HG02884 (cell line): ENCODE measurements around the gene DPCD.

Experiments
- ATAC-seq: cut with Tn5 transposase; IDR thresholded peaks from one replicate; pipeline ENCODE4 v1.9.1; 2021; ENCODE audit warnings: mild to moderate bottlenecking, moderate library complexity; ENCODE audit not compliant: unreplicated experiment

Gene DPCD

DNA sequence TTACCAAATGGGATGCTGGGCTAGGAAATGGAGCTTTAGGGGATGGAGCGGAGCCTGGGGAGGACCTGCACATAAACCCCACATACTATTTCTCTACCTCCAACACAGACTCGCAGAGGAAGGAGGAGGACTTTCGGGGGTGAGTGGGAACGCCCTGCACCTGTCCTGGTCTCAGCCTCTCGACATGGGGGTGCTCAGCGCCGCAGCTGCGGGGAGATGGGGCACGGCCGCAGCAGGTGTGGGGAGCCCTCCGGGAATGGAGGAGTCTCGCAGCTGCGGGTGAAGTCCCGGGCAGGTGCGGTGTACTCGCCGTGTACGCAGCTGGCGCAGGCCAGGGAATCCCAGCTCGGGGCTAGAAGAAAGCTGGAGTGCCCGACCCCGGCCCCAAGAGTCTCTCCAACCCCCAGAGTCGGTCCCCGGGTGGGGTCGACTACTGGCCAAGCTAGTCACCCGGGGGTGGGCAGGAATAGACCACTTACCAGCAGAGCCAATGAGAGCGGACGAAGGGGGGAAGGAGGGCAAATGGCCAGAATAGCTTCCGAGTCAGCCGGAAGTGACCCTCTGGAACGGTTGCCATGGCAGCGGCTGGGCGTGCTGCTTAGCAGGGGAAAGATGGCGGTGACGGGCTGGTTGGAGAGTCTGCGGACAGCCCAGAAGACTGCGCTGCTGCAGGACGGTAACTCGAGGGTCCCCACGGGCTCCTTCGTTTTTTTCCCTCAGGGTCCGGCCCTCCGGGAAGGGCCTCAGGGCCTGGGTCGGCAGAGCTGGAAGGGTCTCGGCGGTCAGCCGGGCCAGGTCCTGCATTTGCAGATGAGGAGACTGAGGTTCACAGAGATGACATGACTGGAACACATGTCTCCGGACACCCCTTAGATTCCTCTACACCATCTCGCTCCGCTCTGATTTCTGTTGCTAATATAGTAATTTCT is at the start of gene DPCD, which contains the start of gene POLL:
DPCD (plus strand) TSS at position 597 of the 929 bp plus-strand sequence; CDS start at position 613, 16 bp downstream.
POLL (minus strand) TSS at position 533 of the 929 bp plus-strand sequence. CDS start 897 bp downstream, outside the sequence.
- peak; percentile 94 for ATAC-seq

DNA sequence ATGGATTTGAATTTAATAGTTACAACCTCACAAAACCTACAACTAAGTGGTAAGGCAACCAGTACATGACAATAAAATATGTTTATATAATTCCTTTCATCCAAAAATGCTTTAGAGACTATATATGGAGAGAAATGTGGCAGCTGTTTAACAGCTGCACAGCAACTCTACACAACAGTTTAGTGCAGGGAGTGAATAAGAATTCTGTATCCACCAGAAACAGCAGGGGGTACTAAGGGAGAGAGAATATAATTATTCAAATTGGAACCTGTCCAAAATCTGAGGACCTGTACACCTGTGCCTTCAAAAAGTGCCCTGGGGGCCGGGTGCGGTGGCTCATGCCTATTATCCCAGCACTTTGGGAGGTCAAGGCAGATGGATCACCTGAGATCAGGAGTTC is 49.7 kb upstream of the DPCD start:
- no peak for ATAC-seq

- ATAC-seq, result no peak
These were observed 42.2 kb upstream of the DPCD start for GRCh38 chr10:101545898-101546297.

- no peak for ATAC-seq
These were observed 37.2 kb upstream of the DPCD start for GRCh38 chr10:101550965-101551364.

DNA sequence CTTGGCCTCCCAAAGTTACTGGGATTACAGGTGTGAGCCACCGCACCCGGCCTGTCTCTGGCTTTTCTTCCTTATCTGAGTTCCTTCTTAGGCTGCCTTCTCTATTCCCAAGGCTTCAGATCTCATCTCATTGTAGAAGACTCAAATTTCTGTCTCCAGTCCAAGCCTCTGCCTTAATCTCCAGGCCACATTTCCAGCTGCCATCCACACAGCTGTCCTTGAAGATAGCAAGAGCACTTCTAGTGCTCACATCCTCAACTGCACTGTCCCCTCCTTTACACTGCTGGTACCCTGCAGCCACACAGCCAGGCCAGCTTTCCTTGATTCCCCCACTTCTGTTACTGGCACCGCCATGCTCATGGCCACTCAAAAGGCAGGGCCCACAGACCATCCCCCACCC is 35.7 kb upstream of the DPCD start:
- no peak for ATAC-seq

DNA sequence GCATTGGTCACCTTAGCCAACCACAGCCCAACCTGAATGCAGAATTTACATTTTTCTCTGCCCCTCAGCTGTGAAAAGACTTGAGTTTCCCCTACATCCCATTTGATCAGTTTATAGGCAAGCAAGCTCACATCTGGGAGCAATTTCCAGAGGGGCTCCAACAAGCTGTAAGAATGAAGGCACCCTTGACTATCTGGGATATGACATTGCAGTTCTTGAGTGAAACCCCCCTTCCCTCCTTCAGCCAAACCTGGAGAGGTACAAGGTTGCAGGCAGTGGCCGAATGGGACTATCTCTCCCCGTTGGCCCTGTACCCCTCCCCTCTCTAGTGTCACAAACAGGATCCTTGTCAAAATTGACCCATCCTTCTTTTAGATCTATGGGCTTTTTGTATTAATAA is 30.6 kb upstream of the DPCD start:
- ATAC-seq, result no peak

- ATAC-seq, result no peak
These were observed 29.9 kb upstream of the DPCD start for GRCh38 chr10:101558204-101558603.

GRCh38 chr10:101558671-101559595 is 29.2 kb upstream of the DPCD start:
- no peak for ATAC-seq

GRCh38 chr10:101559596-101560297 is 28.4 kb upstream of the DPCD start:
- no peak for ATAC-seq

- ATAC-seq, result no peak
These were observed 27.6 kb upstream of the DPCD start for GRCh38 chr10:101560298-101561067.

DNA sequence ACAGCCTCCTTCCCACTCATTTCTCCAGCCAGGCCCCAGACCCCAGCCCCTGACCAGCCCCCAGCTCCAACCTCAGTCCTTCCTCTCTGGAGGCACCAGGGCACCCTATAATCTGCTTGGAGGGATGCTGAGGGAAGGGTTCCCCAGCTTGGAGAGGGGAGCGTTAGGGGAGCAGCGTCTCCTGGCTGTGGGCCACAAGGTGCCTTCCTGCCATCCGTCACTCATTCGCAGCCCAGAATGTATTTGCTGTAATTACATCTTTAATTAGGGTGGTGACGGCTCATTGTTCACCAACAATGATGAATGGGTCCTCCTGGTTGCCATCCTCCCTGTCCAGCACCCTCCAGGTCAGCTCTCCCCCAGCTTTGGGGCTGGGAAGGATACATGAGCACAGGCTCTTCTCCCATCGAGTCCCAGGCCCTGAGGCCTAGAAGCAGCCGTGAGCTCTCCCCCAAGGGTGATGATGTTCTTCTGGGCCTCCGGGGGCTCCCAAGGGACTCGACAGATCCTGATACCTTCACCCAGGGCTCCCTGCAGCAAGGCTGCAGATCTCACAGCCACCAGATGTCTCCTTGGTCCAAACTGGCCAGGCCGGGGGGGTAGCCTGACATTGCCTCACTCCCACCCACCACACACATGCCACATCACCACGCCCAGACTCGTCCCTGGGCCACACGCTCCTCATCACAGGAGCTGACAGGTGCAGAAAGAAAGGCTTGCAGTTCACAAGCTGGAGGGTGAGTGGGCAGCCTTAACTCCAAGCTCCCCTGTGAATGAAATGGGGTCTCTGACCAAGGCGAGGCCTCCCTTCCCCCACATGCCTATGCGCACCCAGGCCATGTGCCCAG is 26.8 kb upstream of the DPCD start:
- ATAC-seq, result no peak

- no peak for ATAC-seq
These were observed 25.9 kb upstream of the DPCD start for GRCh38 chr10:101562231-101562630.

GRCh38 chr10:101563007-101563406 is 25.1 kb upstream of the DPCD start:
- ATAC-seq, result no peak

DNA sequence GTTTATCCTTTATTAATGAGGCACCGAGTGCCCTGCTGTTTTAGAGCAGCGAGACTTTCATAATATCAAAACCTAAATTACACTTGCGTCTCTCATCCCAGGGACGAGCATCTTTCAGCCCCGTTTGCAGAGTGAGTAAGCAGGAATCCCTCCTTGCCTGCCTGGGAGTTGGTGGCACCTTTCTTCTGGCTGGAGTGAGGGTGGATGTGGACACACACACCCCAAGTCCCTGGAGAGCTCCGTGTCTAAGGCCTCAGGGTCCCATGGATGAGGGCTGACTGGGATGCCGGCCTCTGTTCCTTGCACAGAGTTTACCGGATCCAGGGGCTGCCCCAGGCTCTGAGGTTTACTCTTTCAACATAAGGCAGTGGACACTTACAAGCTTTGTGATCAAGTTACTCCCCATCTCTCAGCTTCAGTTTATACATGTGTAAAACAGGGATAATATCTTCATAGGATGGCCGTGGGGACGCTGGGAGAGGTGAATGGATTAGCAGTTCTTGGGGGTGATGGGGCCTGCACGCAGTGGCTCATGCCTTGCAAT is 24.6 kb upstream of the DPCD start:
- no peak for ATAC-seq

- ATAC-seq, result no peak
These were observed 23.6 kb upstream of the DPCD start for GRCh38 chr10:101564490-101564991.

DNA sequence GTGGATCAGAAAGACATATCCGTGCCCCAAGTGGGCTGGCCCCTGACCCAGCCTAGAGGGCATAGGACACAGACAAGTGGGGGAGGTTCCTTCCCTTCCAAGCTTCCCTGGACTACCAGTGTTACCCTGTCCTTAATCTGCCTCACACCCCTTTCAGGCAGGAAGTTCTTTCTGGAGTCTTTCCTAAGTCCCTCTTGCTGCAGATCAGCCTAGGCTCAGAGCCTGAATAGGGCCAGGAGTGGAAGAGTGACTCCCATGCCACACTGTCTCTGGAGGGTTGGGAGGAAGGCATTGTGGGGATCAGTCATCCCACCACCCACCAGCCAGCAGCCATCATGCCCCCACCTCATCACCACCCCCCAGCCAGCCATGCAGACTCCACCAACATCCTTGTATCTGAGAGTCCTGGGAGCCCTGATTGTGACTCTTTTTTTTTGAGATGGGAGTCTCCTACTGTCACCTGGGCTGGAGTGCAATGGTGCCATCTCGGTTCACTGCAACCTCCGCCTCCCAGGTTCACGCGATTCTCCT is 22.7 kb upstream of the DPCD start:
- no peak for ATAC-seq

DNA sequence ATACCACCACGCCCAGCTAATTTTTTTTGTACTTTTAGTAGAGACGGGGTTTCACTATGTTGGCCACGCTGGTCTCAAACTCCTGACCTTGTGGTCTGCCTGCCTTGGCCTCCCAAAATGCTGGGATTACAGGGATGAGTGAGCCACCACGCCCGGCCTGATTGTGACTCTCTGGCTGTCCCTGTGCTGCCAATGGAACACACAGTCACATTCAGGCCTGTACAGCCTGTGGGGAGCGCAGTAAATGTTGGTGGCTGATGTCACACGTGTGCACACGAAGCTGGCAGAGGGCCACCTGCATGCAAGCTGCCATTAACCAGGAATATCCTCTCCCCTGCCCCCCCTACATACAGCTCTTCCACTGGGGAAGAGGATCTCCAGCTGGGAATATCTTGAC is 22.2 kb upstream of the DPCD start:
- no peak for ATAC-seq

- ATAC-seq, result no peak
These were observed 21.6 kb upstream of the DPCD start for GRCh38 chr10:101566333-101567164.
